Effector memory CD4-positive, alpha-beta T cell (primary cell): ENCODE measurements around the gene ACSL3.

Experiments used
- DNase-seq, 3 donors: peaks; one replicate each; pipeline ENCODE4 v3.0.0-alpha.2; 2020
- H3K27ac ChIP-seq: 2 replicates; pipeline ENCODE4 v1.7.0; 2013; ENCODE audit warnings: mild to moderate bottlenecking, low read length, moderate library complexity; ENCODE audit not compliant: insufficient read depth, poor library complexity, severe bottlenecking
- H3K27me3 ChIP-seq: replicated peaks from 2 replicates; pipeline ENCODE4 v1.7.0; 2013; ENCODE audit warnings: mild to moderate bottlenecking, low read length; ENCODE audit not compliant: insufficient read depth, control insufficient read depth, poor library complexity, severe bottlenecking
- H3K36me3 ChIP-seq: 2 replicates; pipeline ENCODE4 v1.7.0; 2013; ENCODE audit warnings: mild to moderate bottlenecking, low read length, moderate library complexity; ENCODE audit not compliant: control insufficient read depth, insufficient read depth
- H3K4me1 ChIP-seq: 2 replicates; pipeline ENCODE4 v1.7.0; 2013; ENCODE audit warnings: low read length, mild to moderate bottlenecking; ENCODE audit not compliant: control insufficient read depth, insufficient read depth, poor library complexity, severe bottlenecking
- H3K4me3 ChIP-seq: 2 replicates; pipeline ENCODE4 v1.7.0; 2013; ENCODE audit warnings: low read length, low read depth, mild to moderate bottlenecking; ENCODE audit not compliant: insufficient read depth, poor library complexity, severe bottlenecking
- H3K9me3 ChIP-seq: 2 replicates; pipeline ENCODE4 v1.7.0; 2013; ENCODE audit warnings: mild to moderate bottlenecking, low read length, moderate library complexity; ENCODE audit not compliant: control insufficient read depth

Gene ACSL3

GRCh38 chr2:222946700-222947287 is 86.0 kb downstream of the ACSL3 start:
- Histone ChIP-seq H3K27me3 (no peaks in the 10 kb centered on the region), H3K36me3 (no peaks in the 10 kb centered on the region), H3K4me1 (no peaks in the 10 kb centered on the region), H3K9me3 (no peaks in the 10 kb centered on the region), H3K27ac (no peak overlapping the region), H3K4me3 (no peak overlapping the region)
- DNase-seq: no peak

DNA sequence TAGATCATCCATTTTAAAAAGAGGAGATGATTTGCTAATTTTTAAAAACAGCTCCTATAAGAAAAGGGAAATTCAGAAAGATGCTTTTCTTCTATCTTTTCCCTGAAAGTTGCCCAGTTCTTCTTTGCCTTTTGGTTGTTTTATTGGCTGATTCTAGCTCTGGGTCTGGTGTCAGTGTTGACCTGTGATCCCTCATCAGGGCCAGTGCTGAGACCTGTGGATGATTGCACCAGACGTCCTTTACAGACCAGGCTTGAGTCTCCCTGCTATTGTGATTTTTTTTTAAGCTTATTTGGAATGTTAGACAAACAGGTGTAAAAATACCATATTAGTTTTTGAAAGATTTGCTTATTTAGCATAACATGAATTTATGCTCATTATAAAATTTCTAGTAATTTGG is 88.2 kb downstream of the ACSL3 start:
- no peak for DNase-seq
- no peaks in the 10 kb centered on the region for H3K36me3 ChIP-seq
- no peak overlapping the region for H3K27ac ChIP-seq

GRCh38 chr2:222949690-222950323 is 89.0 kb downstream of the ACSL3 start:
- H3K9me3 ChIP-seq: no peaks in the 10 kb centered on the region
- no peak overlapping the region for H3K4me3 ChIP-seq
- no peaks in the 10 kb centered on the region for H3K4me1 ChIP-seq
- no peak overlapping the region for H3K27ac ChIP-seq
- no peaks in the 10 kb centered on the region for H3K36me3 ChIP-seq
- no peak for DNase-seq
- H3K27me3 ChIP-seq: no peaks in the 10 kb centered on the region

More for the DNA sequence above, 88.2 kb downstream of the ACSL3 start:
- no peak overlapping the region for H3K4me3 ChIP-seq
- no peaks in the 10 kb centered on the region for H3K27me3 ChIP-seq
- no peaks in the 10 kb centered on the region for H3K4me1 ChIP-seq
- H3K9me3 ChIP-seq: no peaks in the 10 kb centered on the region

- Histone ChIP-seq H3K36me3 (no peaks in the 10 kb centered on the region), H3K9me3 (no peaks in the 10 kb centered on the region), H3K27ac (no peak overlapping the region), H3K4me3 (no peak overlapping the region), H3K27me3 (no peaks in the 10 kb centered on the region), H3K4me1 (no peaks in the 10 kb centered on the region)
- DNase-seq: no peak
Measured at GRCh38 chr2:222950638-222951285, 89.9 kb downstream of the ACSL3 start.

DNA sequence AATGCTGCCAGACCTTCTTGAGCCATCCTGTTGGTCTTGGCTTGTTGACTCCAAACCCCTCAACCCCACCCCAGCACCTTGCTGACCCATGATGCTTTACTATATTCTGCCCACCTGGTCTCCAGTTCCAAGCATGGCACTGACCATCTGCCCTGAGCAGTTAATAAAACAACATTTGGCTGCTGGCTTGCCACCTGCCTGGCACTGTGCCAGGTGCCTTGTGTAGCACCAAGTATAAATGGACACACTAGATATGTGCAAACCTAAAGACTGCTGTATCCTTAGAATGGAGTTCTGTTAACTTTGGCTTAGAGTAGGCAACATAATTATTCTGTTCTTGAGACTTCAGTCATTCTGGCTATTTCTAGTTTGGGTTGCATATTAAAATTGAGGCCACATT is 91.4 kb downstream of the ACSL3 start:
- H3K36me3 ChIP-seq: no peaks in the 10 kb centered on the region
- H3K27ac ChIP-seq: no peak overlapping the region
- no peaks in the 10 kb centered on the region for H3K27me3 ChIP-seq
- no peaks in the 10 kb centered on the region for H3K4me1 ChIP-seq
- H3K4me3 ChIP-seq: no peak overlapping the region
- H3K9me3 ChIP-seq: no peaks in the 10 kb centered on the region
- DNase-seq: no peak

- no peak overlapping the region for H3K27ac ChIP-seq
- no peaks in the 10 kb centered on the region for H3K36me3 ChIP-seq
- no peak for DNase-seq
- H3K9me3 ChIP-seq: no peaks in the 10 kb centered on the region
- H3K4me3 ChIP-seq: no peak overlapping the region
- H3K4me1 ChIP-seq: no peaks in the 10 kb centered on the region
- no peaks in the 10 kb centered on the region for H3K27me3 ChIP-seq
Measured at GRCh38 chr2:222955008-222955407, 94.2 kb downstream of the ACSL3 start.

DNA sequence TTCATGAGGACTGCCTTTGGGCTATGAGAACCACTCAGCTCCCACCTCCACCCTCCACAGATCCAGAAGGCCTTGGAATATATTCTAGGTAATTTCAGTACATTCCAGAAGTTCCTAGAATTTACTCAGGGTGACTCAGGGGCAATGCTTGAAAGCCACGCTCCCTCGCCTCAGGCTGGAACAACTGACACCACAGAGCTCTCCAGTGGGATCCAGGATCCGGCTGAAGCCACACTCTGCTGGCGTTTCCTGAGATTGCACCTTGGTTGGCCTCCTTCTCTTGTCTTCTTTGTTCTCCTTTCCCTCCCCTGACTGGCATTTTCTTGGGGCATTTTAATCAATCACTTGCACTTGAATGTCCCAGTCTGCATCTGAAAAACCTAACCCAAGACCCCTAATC is 98.5 kb downstream of the ACSL3 start:
- Histone ChIP-seq H3K36me3 (no peaks in the 10 kb centered on the region), H3K4me3 (no peak overlapping the region), H3K4me1 (no peaks in the 10 kb centered on the region), H3K27ac (no peak overlapping the region), H3K27me3 (no peaks in the 10 kb centered on the region), H3K9me3 (no peaks in the 10 kb centered on the region)
- DNase-seq: no peak

DNA sequence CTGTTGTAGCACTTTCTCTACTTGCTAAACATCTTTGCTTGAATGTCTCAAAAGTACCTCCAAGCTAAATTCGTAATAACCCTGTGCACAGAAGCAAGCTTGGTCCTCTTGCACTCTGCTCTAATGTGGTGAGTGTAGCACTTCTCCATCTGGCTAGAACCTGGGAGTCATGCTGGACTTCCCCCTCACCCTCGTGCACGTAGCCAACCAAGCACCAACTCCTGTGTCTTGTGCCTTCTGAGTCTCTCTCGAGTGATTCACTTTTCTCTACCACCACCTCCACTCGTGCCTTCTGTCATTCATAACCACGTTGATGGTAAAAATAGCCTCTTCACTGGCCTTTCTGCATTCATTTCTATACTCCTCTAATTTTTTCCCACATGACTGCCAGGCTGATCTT is 99.3 kb downstream of the ACSL3 start:
- Histone ChIP-seq H3K36me3 (no peaks in the 10 kb centered on the region), H3K27me3 (no peaks in the 10 kb centered on the region), H3K4me1 (no peaks in the 10 kb centered on the region), H3K27ac (no peak overlapping the region), H3K9me3 (no peaks in the 10 kb centered on the region), H3K4me3 (no peak overlapping the region)
- no peak for DNase-seq

GRCh38 chr2:222963641-222964040 is 102.8 kb downstream of the ACSL3 start:
- H3K27ac ChIP-seq: no peak overlapping the region
- no peaks in the 10 kb centered on the region for H3K27me3 ChIP-seq
- no peaks in the 10 kb centered on the region for H3K36me3 ChIP-seq
- H3K4me1 ChIP-seq: no peaks in the 10 kb centered on the region
- H3K4me3 ChIP-seq: no peak overlapping the region
- H3K9me3 ChIP-seq: no peaks in the 10 kb centered on the region
- DNase-seq: no peak

DNA sequence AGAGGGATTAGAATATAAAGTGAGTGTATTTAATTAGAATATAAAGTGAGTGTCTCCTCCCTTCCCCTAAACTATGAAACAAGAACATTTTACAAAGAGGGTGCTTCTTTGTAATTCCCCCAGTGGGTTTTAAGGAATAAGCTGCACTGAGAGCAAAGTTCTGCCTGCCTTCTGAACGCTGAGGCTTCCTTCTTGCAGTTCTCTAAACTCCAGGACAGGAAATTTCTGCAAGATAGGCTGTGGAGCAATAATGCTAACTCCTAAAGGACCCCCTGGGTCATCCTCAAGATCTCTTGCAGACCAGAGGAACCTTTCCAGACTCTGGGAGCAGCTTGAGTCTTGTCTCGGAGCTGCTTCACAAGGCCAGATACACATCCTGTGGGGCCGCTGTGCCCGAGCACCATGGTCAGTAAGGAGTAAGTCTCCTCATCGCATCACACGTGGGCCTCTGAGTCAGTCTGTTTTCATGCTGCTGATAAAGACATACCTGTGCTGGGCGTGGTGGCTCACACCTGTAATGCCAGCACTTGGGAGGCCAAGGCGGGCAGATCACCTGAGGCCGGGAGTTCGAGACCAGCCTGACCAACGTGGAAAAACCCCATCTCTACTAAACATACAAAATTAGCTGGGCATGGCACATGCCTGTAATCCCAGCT is 103.7 kb downstream of the ACSL3 start:
- H3K4me3 ChIP-seq: no peak overlapping the region
- no peak overlapping the region for H3K27ac ChIP-seq
- no peak for DNase-seq
- H3K9me3 ChIP-seq: no peaks in the 10 kb centered on the region
- no peaks in the 10 kb centered on the region for H3K4me1 ChIP-seq
- H3K36me3 ChIP-seq: no peaks in the 10 kb centered on the region
- H3K27me3 ChIP-seq: no peaks in the 10 kb centered on the region
